ENCODE data around the gene AMELX. TPM values are rescaled to one million over a fixed set of nuclear protein-coding genes. Genes with fewer than 3 reads are reported as not detected.

Gene AMELX
- total RNA-seq = not detected

DNA sequence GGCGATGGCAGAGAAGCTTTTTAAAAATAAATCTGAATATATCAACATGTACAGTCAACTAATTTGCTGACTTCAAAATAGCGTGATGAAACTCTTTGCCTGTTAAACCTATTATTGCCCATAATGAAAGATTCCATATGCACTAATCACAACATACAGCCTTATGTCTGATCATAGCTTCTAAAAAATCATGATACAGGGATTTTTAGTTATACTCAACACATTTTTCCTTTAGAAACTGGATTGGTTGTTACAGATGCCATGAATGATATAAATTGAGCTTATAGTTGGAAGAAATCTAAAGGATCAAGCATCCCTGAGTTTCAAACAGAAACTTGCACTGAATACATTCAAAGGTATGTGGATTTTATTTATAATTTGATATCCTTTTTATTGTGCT, at the start of gene AMELX:
TSS of gene AMELX (plus strand) at position 301 of the 400 bp plus-strand sequence. CDS start 1,376 bp downstream, outside the sequence.
- H3K4me1 ChIP-seq (replicated peaks) = no peaks in the 10 kb centered on the region
- H3K36me3 ChIP-seq = no peaks in the 10 kb centered on the region
- intact Hi-C loops (cut with DNase I) = no loop called here
- no peak for DNase-seq (ENCODE audit: low spot score)
- WGBS = 87% methylated on average over 2 of the region's 2 CpGs
- no peak within 1 kb of the TSS for H3K27ac ChIP-seq
- no peaks in the 10 kb centered on the region for H3K27me3 ChIP-seq (replicated peaks; ENCODE audit: insufficient read depth)
- no peak within 1 kb of the TSS for H3K4me3 ChIP-seq
- H3K9me3 ChIP-seq = no peaks in the 10 kb centered on the region
- no peak for TF ChIP-seq POLR2A (IDR thresholded peaks at IDR 0.05)
- TF ChIP-seq, protein P1, sequence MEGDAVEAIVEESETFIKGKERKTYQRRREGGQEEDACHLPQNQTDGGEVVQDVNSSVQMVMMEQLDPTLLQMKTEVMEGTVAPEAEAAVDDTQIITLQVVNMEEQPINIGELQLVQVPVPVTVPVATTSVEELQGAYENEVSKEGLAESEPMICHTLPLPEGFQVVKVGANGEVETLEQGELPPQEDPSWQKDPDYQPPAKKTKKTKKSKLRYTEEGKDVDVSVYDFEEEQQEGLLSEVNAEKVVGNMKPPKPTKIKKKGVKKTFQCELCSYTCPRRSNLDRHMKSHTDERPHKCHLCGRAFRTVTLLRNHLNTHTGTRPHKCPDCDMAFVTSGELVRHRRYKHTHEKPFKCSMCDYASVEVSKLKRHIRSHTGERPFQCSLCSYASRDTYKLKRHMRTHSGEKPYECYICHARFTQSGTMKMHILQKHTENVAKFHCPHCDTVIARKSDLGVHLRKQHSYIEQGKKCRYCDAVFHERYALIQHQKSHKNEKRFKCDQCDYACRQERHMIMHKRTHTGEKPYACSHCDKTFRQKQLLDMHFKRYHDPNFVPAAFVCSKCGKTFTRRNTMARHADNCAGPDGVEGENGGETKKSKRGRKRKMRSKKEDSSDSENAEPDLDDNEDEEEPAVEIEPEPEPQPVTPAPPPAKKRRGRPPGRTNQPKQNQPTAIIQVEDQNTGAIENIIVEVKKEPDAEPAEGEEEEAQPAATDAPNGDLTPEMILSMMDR (IDR thresholded peaks at IDR 0.05) = no peak
- no peak for TF ChIP-seq POLR2AphosphoS5 (IDR thresholded peaks at IDR 0.05)

DNA sequence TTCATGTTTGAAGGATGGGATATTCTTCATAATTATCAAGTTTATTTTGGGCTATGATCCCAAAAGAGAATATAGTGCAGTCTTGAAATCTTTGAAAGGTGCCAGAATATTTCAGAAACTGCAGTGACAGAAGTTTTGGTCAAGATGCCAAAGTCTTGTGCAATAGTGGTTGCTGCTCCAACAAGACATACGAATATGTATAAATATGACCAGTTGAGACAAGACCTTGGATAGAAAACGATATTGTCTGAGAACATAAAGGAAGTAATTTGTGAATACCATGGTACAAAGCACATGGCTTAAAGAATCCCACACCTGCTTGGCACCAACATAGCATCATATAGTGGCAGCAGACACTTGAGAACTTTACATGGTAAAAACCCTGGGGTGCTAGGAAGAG, 48.6 kb upstream of the AMELX start:
- intact Hi-C loops (cut with DNase I) = loop anchor here (10.0 kb wide), 1 partner anchor 80 kb away; no protein-coding TSS in a partner anchor
- 6% methylated on average over 2 of the region's 2 CpGs for WGBS
- Histone ChIP-seq H3K27me3 (replicated peaks; ENCODE audit: insufficient read depth) (no peaks in the 10 kb centered on the region), H3K4me3 (no peak overlapping the region), H3K4me1 (replicated peaks) (no peaks in the 10 kb centered on the region), H3K36me3 (no peaks in the 10 kb centered on the region), H3K27ac (peak overlapping the region; percentile 28 to 51), H3K9me3 (no peaks in the 10 kb centered on the region)
- DNase-seq (ENCODE audit: low spot score) = peak; percentile 55
- TF ChIP-seq POLR2AphosphoS5 (IDR thresholded peaks at IDR 0.05) (peak; percentile 51), POLR2A (IDR thresholded peaks at IDR 0.05) (no peak)

DNA sequence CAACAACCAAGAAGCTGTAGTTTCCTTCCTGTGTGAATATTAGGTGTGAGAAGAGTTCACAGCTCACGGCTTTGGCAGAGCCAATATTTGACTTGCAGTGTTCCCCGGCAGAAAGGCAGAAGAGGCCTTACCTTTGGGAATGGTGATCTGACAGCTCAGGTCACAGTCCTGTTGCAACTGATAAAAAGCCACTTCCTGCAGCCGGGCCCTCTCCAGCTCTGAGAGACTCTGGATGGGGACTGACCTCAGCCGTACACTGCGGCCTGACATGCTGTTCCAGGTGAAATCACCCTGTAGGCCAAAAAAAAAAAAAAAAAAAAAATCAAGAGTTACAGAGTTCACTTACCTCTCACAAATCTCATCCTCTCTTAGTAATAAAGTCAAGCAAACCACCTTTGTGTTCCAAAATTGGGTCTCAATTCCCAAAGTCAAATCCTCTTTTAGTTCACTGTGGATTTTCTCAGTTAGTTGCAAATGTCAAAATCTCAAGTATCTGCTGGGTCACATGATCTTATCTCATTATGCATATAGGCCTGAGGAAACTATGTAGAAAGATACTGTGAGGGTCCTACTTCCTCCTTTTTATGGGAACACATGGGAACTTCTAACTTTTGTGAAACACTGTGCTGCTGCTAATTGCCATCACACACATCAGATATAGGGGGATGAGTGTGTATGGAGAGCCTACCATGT, 38.6 kb upstream of the AMELX start:
- H3K9me3 ChIP-seq = no peaks in the 10 kb centered on the region
- DNase-seq (ENCODE audit: low spot score) = no peak
- no peak overlapping the region for H3K4me3 ChIP-seq
- no peaks in the 10 kb centered on the region for H3K4me1 ChIP-seq (replicated peaks)
- H3K27me3 ChIP-seq (replicated peaks; ENCODE audit: insufficient read depth) = no peaks in the 10 kb centered on the region
- peak overlapping the region in 1 of 2 donors; percentile 38 for H3K27ac ChIP-seq
- intact Hi-C loops (cut with DNase I) = no loop called here
- no peaks in the 10 kb centered on the region for H3K36me3 ChIP-seq
- WGBS = 72% methylated on average over 4 of the region's 5 CpGs
- TF ChIP-seq POLR2AphosphoS5 (IDR thresholded peaks at IDR 0.05) (no peak), POLR2A (IDR thresholded peaks at IDR 0.05) (no peak)
- TF ChIP-seq, protein P1 (IDR thresholded peaks at IDR 0.05) = no peak

DNA sequence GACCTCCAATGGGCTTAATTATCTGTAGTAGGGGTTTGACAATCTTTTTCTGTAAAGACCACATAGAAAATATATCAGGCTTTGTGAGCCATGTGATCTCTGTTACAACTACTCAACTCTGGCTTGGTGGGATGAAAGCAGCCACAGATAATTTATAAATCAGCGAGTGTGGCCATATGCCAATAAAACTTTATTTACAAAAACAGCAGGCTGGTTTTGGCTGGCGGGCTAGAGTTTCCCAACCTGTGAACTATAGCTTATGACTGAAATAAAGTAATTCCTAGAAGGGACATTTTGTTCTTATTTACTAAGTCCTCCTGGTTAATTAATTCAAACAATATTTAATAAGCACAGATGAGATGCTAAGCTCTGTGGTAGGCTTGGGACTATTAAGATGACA, 35.9 kb upstream of the AMELX start:
- no peaks in the 10 kb centered on the region for H3K27me3 ChIP-seq (replicated peaks; ENCODE audit: insufficient read depth)
- intact Hi-C loops (cut with DNase I) = no loop called here
- no peak overlapping the region for H3K4me3 ChIP-seq
- no peaks in the 10 kb centered on the region for H3K9me3 ChIP-seq
- peak overlapping the region; percentile 14 to 48 for H3K27ac ChIP-seq
- no peaks in the 10 kb centered on the region for H3K4me1 ChIP-seq (replicated peaks)
- no peak for DNase-seq (ENCODE audit: low spot score)
- H3K36me3 ChIP-seq = no peaks in the 10 kb centered on the region
- TF ChIP-seq POLR2A (IDR thresholded peaks at IDR 0.05) = no peak
- WGBS = 70% methylated on average over 2 of the region's 2 CpGs

DNA sequence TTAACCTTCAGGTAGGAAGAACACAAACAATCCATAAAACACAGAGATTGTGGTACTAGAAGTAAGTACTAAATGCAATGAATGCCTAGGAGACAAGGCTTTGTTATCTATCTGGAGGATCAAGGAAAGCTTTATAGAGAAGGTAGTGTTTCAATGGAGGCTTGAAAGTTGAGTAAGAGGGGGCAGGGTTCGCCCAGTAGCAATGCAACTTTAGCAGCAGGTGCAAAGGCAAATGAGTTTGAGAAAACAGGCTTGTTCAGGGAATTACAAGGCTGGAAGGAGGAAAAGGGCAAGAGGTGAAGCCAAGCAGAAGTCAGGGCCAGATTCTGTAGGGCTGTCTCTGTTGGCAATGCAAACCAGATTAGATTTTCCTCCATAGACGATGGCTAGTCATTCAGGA, 35.5 kb upstream of the AMELX start:
- TF ChIP-seq, protein P1 (IDR thresholded peaks at IDR 0.05) = no peak
- TF ChIP-seq POLR2A (IDR thresholded peaks at IDR 0.05) (no peak), POLR2AphosphoS5 (IDR thresholded peaks at IDR 0.05) (no peak)
- DNase-seq (ENCODE audit: low spot score) = no peak
- Histone ChIP-seq H3K27ac (peak overlapping the region; percentile 14 to 48), H3K4me1 (replicated peaks) (no peaks in the 10 kb centered on the region), H3K27me3 (replicated peaks; ENCODE audit: insufficient read depth) (no peaks in the 10 kb centered on the region), H3K36me3 (no peaks in the 10 kb centered on the region), H3K9me3 (no peaks in the 10 kb centered on the region), H3K4me3 (no peak overlapping the region)
- intact Hi-C loops (cut with DNase I) = no loop called here
- WGBS = 41% methylated on average over 2 of the region's 2 CpGs

DNA sequence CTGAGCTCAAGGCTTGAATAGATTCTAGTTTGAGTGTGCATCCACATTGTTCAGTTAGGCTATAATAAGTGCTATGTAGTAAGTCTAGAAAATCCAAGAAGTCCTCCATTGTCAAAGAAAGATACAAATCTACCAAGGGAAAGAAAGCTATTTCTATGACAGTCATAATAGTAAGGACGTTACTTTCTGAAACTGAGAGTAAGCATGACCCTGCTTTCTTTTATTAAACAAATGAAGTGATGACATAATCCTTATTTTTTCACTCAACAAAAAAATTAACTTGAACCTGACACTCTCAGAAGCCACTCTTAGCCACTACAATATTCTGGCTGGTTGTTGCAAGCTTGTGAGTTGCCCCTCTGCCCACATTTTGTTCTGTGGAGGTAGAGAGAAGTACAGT, 33.8 kb upstream of the AMELX start:
- H3K27me3 ChIP-seq (replicated peaks; ENCODE audit: insufficient read depth) = no peaks in the 10 kb centered on the region
- intact Hi-C loops (cut with DNase I) = no loop called here
- no peak overlapping the region for H3K4me3 ChIP-seq
- H3K9me3 ChIP-seq = no peaks in the 10 kb centered on the region
- DNase-seq (ENCODE audit: low spot score) = no peak
- no peaks in the 10 kb centered on the region for H3K4me1 ChIP-seq (replicated peaks)
- peak overlapping the region in 1 of 2 donors; percentile 35 for H3K27ac ChIP-seq
- no peaks in the 10 kb centered on the region for H3K36me3 ChIP-seq
- TF ChIP-seq POLR2AphosphoS5 (IDR thresholded peaks at IDR 0.05) (no peak), POLR2A (IDR thresholded peaks at IDR 0.05) (no peak)
- TF ChIP-seq, protein P1 (IDR thresholded peaks at IDR 0.05) = no peak
- 89% methylated on average over 1 of the region's 1 CpG for WGBS

All from prostate gland (tissue), 2 donors.